Stomach (tissue), 9 donors: Measurements from ENCODE around the gene ATP5F1A. TPM values are rescaled to one million over a fixed set of nuclear protein-coding genes. Genes with fewer than 3 reads are reported as not detected.

Experiments
- DNase-seq, 2 donors: peaks; one replicate each; pipeline versions ENCODE4 v3.0.0 to v3.0.0-alpha.2; 2013 to 2019
- H3K27ac ChIP-seq, 5 donors: fragments of 200-600 bp in 4 of 5; sonication (generic) in 4 of 5; one replicate each; pipeline ENCODE4 v1.5.1; 2013 to 2019; ENCODE audit warnings: mild to moderate bottlenecking in 1 of 5, moderate library complexity in 1 of 5
- H3K27me3 ChIP-seq, 3 donors: fragments of 200-600 bp; sonication (generic); one replicate each; pipeline ENCODE4 v1.5.1; 2017 to 2019; ENCODE audit warnings: mixed run types in 1 of 3
- H3K36me3 ChIP-seq, 4 donors: fragments of 200-600 bp; sonication (generic); 1 replicate in 3 of 4; 2 replicates in 1 of 4; pipeline ENCODE4 v1.5.1; 2016 to 2019
- H3K4me1 ChIP-seq, 4 donors: fragments of 200-600 bp; sonication (generic); one replicate each; pipeline ENCODE4 v1.5.1; 2016 to 2019
- H3K4me3 ChIP-seq, 4 donors: fragments of 200-600 bp; sonication (generic) in 3 of 4; one replicate each; pipeline ENCODE4 v1.5.1; 2016 to 2019; ENCODE audit warnings: mild to moderate bottlenecking in 1 of 4
- H3K9me3 ChIP-seq, 4 donors: fragments of 200-600 bp; sonication (generic); one replicate each; pipeline ENCODE4 v1.5.1; 2016 to 2019
- EP300 ChIP-seq: sonication (generic); formaldehyde crosslinking; IDR thresholded peaks from one replicate; pipeline ENCODE4 v1.6.1; 2017; ENCODE audit warnings: antibody characterized with exemption
- POLR2A ChIP-seq, 4 donors: fragments of 450-650 bp; IDR thresholded peaks; one replicate each; pipeline ENCODE4 v1.6.1; 2016; ENCODE audit warnings: antibody characterized with exemption in 4 of 4, control low read depth in 2 of 4, mild to moderate bottlenecking in 1 of 4, moderate library complexity in 1 of 4
- POLR2AphosphoS5 ChIP-seq, 3 donors: sonication (generic); formaldehyde crosslinking; IDR thresholded peaks; one replicate each; pipeline ENCODE4 v1.6.1; 2016; ENCODE audit warnings: antibody characterized with exemption in 3 of 3
- WGBS, 5 donors: extraction: QIAGEN DNeasy Blood & Tissue Kit in 3 of 5; methylation state at CpG; one replicate each; pipeline versions ENCODE4 v1.1.5 to v1.1.7; 2013 to 2018; 5-methylcytosine and 5-hydroxymethylcytosine counted together
- intact Hi-C: fragments of 100-400 bp; cut with DNase I; formaldehyde crosslinking; loops from one replicate; pipeline ENCODE4 v1.15.1; 2023; ENCODE audit warnings: low total_unique reads
- polyA plus RNA-seq, 3 donors: library from polyadenylated mRNA; stranded (reverse); fragments of 200-250 nt; gene quantifications; one replicate each; pipeline ENCODE4 v1.2.3, GENCODE V29; 2013
- total RNA-seq, 5 donors: library from RNA; depleted of rRNA; stranded (reverse); fragments of >200 nt; gene quantifications; one replicate each; pipeline versions ENCODE4 v1.1.0 to v1.2.3, GENCODE V29; 2014 to 2016
- TF ChIP-seq, protein P1 (sequence below), 7 experiments: fragments of 450-650 bp in 4 of 7; fragments of 200-600 bp in 3 of 7; sonication (generic) in 3 of 7; IDR thresholded peaks; one replicate each; pipeline ENCODE4 v1.5.1; 2016 to 2019; ENCODE audit warnings: antibody characterized with exemption in 7 of 7, control low read depth in 2 of 7, mild to moderate bottlenecking in 1 of 7
- donor health status: healthy with polysubstance abuse.
- donor health status: Bipolar disorder and iron deficiency.
- donor health status: healthy.

The ATP5F1A gene
- total and polyA plus RNA-seq, 8 donors: 82.9 to 631 (median 389) TPM

DNA sequence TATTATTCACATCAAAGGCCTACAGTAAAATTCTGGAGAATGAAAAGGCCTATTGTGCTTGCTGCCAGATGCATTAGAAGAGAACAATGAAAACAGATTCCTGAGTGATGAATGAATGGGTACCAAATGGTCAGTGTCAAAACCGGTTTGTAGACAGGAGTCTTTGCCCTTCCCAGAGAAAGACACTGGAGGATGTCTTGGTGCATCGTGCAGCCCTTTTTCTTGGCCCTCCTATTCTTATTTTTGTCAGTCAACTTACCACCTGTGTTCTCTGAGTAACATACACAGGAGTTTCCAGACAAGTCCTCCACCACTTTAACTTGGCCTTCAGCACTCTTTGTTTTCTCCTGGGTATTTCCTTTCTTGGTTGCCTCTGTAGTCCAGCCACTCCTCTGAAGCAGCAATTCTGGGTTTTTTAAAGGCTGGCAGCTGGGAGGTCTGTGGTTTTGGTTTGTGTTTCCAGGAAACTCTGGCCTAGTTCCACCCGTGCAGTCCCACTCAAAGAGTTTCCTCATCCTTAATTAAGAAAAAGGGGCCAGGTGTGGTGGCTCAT lies 55.4 kb downstream of the ATP5F1A start:
- H3K36me3 ChIP-seq: peaks cover 0 to 23% (median 16%) of the 10 kb centered on the region in 4 donors
- H3K9me3 ChIP-seq: no peaks in the 10 kb centered on the region
- intact Hi-C loops: no loop called here
- no peak for DNase-seq
- 38 to 54% (median 53%) methylated on average over 3 of the region's 3 CpGs for WGBS, 5 donors
- peaks cover 0 to 13% (median 0%) of the 10 kb centered on the region in 4 donors for H3K4me1 ChIP-seq
- peak overlapping the region in 1 of 5 donors; percentile 2 for H3K27ac ChIP-seq
- TF ChIP-seq POLR2AphosphoS5 (IDR thresholded peaks at IDR 0.05) (no peak), POLR2A (IDR thresholded peaks at IDR 0.05) (no peak), EP300 (no peak)
- TF ChIP-seq, protein P1, sequence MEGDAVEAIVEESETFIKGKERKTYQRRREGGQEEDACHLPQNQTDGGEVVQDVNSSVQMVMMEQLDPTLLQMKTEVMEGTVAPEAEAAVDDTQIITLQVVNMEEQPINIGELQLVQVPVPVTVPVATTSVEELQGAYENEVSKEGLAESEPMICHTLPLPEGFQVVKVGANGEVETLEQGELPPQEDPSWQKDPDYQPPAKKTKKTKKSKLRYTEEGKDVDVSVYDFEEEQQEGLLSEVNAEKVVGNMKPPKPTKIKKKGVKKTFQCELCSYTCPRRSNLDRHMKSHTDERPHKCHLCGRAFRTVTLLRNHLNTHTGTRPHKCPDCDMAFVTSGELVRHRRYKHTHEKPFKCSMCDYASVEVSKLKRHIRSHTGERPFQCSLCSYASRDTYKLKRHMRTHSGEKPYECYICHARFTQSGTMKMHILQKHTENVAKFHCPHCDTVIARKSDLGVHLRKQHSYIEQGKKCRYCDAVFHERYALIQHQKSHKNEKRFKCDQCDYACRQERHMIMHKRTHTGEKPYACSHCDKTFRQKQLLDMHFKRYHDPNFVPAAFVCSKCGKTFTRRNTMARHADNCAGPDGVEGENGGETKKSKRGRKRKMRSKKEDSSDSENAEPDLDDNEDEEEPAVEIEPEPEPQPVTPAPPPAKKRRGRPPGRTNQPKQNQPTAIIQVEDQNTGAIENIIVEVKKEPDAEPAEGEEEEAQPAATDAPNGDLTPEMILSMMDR (IDR thresholded peaks at IDR 0.05): no peak
- no peak overlapping the region for H3K4me3 ChIP-seq
- no peaks in the 10 kb centered on the region for H3K27me3 ChIP-seq

DNA sequence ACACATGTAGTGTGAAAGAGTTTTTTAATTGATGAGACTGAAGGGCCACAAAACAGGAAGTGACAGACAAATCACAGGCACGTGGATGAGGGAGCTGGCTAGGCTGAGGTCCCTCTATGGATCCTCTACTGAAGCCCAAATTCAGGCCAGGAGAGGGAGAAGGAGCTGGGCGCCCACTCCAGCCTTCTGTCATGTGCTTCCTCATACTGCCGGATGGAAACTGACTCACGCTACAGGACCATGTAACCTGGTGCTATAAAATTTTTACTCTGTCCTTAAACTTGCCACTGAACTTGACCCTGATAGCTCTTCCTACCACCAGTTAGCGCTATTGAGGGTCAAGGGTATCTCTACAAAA lies 57.4 kb downstream of the ATP5F1A start:
- 80 to 85% (median 81%) methylated on average over 5 of the region's 5 CpGs for WGBS, 5 donors
- Histone ChIP-seq H3K4me3 (no peak overlapping the region), H3K4me1 (peaks cover 0 to 13% (median 0%) of the 10 kb centered on the region in 4 donors), H3K27ac (no peak overlapping the region), H3K36me3 (peaks cover 0 to 35% (median 20%) of the 10 kb centered on the region in 4 donors), H3K27me3 (no peaks in the 10 kb centered on the region), H3K9me3 (no peaks in the 10 kb centered on the region)
- intact Hi-C loops: no loop called here
- TF ChIP-seq EP300 (no peak), POLR2A (IDR thresholded peaks at IDR 0.05) (no peak), POLR2AphosphoS5 (IDR thresholded peaks at IDR 0.05) (no peak)
- TF ChIP-seq, protein P1 (IDR thresholded peaks at IDR 0.05): no peak
- DNase-seq: no peak

GRCh38 chr18:46040033-46040746 lies 57.9 kb downstream of the ATP5F1A start:
- Histone ChIP-seq H3K27ac (no peak overlapping the region), H3K36me3 (peaks cover 0 to 35% (median 20%) of the 10 kb centered on the region in 4 donors), H3K9me3 (no peaks in the 10 kb centered on the region), H3K4me1 (peaks cover 0 to 13% (median 0%) of the 10 kb centered on the region in 4 donors), H3K4me3 (no peak overlapping the region), H3K27me3 (no peaks in the 10 kb centered on the region)
- intact Hi-C loops: no loop called here
- TF ChIP-seq, protein P1 (IDR thresholded peaks at IDR 0.05): no peak
- no peak for TF ChIP-seq EP300
- TF ChIP-seq POLR2A (IDR thresholded peaks at IDR 0.05): no peak
- TF ChIP-seq POLR2AphosphoS5 (IDR thresholded peaks at IDR 0.05): no peak
- DNase-seq: no peak
- WGBS, 5 donors: 78 to 87% (median 83%) methylated on average over 5 of the region's 5 CpGs

DNA sequence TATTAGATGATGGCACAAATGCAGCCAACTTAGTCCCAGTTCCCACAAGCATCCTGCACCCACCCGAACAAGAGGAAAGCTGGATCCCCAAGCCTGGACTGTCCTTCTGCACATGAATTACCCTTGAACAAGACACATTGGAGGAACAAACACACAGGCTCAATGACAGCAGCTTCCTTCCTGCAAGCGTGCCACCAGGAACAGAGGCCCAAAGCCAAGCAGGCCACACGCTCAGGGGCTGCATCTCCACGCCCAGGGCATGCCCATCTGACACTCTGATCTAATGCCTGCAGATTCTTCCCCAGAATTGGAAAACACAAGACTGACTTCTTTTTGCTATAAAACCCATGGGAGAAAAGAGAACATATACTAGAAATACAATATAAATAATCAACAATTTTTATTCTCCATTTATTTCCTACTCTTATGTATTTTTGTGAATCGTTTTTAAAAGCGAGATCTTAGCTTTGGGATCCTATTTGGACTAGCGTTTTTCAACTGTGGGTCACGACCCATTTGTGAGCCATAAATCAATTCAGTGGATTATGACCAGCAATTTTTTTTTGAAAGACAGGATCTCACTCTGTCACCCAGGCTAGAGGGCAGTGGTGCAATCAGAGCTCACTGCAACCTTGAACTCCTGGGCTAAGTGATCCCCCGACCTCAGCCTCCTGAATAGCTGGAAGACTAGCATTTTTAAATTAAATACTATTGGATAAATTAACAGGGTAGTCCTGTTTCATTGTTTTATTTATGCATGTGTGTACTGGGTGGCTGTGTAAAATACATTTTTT lies 60.4 kb downstream of the ATP5F1A start:
- Histone ChIP-seq H3K36me3 (peaks cover 0 to 40% (median 25%) of the 10 kb centered on the region in 4 donors), H3K9me3 (no peaks in the 10 kb centered on the region), H3K27me3 (no peaks in the 10 kb centered on the region), H3K4me1 (peaks cover 0 to 10% (median 0%) of the 10 kb centered on the region in 4 donors), H3K27ac (no peak overlapping the region), H3K4me3 (no peak overlapping the region)
- intact Hi-C loops: no loop called here
- 71 to 82% (median 80%) methylated on average over 9 of the region's 9 CpGs for WGBS, 5 donors
- DNase-seq: no peak
- no peak for TF ChIP-seq POLR2A (IDR thresholded peaks at IDR 0.05)
- TF ChIP-seq, protein P1 (IDR thresholded peaks at IDR 0.05): no peak
- no peak for TF ChIP-seq EP300
- TF ChIP-seq POLR2AphosphoS5 (IDR thresholded peaks at IDR 0.05): no peak
